GM21576 (cell line): ENCODE results near the gene OPCML.

Source experiments
- ATAC-seq: cut with Tn5 transposase; IDR thresholded peaks from one replicate; pipeline ENCODE4 v1.9.1; 2021; ENCODE audit warnings: mild to moderate bottlenecking, moderate library complexity; ENCODE audit not compliant: unreplicated experiment

Gene OPCML

GRCh38 chr11:132999516-132999915, 532.8 kb downstream of the OPCML start:
- ATAC-seq: no peak

DNA sequence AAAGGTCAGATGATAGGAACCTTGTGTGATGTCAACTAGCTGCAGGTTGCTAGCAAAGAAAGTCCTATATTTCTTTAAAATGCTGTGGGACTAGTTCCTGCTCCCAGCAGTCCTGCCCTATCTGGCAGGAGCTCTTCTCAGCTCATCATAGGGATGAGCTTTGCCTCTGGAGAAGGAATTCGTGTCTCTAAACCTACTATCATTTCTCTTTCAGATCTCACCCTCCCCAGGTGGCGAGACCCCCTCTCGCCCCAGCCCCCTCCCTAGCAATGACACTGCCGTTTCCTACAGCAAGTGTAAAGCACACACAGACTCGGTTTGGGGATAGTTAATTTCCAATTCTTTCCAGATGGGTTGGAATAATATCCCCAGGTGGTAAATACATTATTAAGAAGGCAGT, 533.3 kb downstream of the OPCML start:
- no peak for ATAC-seq

DNA sequence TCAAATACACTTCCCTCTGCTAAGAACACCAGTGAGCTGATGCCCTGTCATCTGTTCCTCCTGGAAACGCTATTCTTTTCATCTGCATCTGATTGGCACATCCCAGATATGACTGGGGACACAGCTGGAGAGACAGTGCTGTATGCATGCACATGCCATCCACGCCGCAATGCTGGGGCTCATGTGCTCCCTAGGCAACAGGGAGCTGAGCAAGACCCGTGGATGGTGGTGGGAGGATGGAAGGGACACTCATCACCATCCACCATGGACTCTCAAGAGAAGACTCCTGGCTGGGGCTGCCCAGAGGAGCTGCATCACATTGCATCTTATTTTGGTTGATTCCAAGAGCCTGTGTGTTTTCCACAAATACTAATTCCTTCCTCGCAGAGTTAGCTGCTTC, 534.9 kb downstream of the OPCML start:
- ATAC-seq: no peak

DNA sequence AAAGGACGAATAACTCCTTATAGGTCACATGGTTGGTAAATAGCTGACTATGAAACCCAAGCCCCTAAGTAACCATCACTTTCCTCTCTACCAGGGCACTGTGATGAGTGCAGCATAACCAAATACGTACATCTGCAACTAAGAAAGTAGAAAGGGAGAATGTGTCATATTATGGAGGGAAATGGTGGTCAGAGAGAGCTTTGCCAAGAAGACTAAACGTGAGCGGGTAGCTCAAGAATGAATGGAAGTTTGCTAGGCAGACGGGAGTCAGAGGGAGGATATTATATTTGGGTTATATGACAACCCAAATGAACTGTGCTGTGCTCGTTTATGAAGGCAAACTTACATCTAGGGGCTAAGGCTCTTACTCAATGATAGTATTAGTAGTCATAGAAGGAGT, 537.3 kb downstream of the OPCML start:
- ATAC-seq: no peak

GRCh38 chr11:132993991-132994502, 538.3 kb downstream of the OPCML start:
- ATAC-seq: no peak

GRCh38 chr11:132992838-132993631, 539.3 kb downstream of the OPCML start:
- ATAC-seq: no peak

- no peak for ATAC-seq
These were observed 543.9 kb downstream of the OPCML start for GRCh38 chr11:132988411-132988810.

- no peak for ATAC-seq
These were observed 544.4 kb downstream of the OPCML start for GRCh38 chr11:132987936-132988335.

DNA sequence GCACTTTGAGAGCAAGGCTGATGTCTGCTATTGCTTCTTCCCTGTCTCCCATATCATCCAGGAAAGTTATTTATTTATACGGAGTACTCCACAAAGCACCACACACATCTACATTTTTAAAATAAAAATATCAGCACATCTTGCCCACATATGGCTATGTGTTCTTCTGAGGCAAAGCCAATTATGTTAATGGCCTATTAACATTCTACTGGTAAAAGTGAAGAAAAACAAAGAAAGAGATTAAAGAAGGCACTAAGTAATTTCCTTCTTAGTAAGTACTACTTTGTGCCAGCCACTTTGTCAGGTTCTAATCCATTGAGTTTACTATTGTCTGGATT, 548.7 kb downstream of the OPCML start:
- no peak for ATAC-seq

DNA sequence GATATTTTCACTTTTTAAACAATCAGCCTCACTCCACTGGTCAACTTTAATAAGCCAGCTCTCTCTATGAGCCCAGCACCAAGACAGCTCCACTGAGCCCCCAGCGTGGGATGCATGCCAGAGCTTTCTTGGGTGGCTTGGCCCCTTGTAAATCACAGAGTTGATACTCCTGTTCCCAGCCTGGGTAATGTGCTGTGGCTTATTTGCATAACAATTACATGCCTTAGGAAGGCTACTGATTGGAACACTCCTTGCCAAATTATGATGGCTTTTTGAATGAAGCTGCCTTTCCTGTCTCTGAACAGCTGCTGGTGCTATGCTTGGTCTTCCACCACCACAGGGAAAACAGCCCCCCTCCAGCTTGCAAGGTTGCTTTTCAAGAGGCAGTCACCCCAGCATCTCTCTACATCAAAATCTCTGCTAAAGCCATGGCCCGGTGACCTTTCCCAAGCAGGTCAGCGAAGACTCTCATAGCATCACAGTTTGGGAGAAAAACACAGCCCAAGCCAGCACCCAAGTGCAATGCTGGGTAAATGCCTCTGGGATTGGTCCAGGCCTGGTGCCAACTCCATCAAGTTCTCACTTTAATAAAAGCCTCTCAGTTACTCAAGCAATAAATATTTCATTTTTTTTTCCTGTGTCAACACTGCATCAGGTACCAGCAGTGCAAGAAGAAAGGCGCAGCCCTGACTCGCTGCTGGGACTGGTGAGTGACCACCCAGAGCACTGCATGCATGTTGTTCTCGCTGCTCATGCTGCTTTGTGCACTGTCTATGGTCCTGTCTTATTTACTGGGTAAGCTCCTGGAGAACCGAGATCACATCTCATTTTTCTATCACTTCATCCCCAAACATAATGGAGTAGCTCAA, 549.3 kb downstream of the OPCML start:
- no peak for ATAC-seq

DNA sequence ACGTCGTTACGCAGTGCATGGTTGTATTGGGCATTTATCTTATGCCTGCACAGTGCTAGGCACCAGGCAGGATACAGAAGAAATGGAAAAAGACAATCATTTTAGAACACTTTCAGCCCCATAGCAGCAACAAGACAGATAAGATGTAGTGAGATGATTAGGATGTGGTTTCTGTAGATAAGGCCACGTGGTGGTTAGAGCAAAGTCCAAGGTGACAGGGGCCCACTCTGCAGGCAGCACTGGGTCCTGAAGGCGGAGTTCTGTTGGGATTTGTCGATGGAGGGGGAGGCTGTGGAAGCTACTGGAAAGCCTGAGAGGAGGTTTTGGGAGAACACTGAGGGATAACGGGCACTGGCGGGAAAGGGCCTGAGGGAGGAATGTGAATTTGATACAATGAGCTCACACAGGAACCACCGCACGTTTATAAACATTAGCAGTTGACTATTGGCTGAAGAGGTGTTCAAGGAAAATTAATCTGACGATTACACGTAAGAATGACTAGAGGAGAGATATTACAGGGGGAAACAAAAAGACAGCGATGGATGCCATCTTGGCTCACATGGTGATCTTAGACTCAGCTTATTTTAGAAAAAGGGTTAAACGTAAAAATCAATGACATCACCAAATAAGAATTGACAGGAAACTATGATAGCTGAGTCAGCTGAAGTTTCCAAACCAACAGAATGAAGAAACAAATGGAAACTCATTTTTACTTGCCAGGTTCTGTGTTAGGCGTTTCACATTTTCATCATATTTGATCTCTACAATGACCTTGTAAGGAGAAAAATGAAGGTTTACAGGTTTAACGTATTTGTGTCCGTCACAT, 551.0 kb downstream of the OPCML start:
- ATAC-seq: no peak

DNA sequence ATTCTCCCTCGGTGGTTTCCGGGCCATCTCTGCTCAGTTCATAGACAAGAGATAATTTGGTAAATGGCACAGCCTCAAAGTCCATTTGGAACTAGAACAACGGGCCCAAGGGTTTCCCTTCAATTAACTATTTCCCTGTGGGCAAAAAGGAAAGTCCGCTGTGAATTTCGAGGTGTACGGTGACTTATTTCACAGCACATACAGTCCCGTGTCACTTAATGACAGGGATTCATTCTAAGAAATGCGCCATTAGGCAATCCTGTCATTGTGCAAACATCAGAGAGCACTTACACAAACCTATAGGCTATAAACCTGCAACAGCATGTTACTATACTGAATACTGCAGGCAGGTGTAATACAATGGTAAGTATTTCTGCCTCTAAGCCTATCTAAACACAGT, 551.6 kb downstream of the OPCML start:
- no peak for ATAC-seq

DNA sequence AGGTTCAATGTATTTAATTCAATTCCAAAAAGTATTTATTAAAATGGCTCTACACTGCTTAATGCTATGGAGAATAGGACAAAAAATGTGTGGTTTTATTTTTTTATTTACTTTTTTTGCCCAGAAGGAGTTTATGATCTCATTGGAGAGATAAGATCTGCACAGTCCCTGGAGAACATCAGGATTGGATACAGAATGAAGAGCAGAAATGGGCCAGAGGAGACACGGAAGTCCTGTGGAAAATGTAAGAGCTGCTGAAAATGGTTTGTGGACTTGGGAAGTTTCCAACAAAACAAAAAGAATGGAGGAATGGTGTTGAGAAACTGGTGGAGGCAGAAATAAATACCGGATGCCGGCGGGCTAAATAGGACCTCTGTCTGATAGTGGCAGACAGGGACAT, 554.6 kb downstream of the OPCML start:
- ATAC-seq: no peak

DNA sequence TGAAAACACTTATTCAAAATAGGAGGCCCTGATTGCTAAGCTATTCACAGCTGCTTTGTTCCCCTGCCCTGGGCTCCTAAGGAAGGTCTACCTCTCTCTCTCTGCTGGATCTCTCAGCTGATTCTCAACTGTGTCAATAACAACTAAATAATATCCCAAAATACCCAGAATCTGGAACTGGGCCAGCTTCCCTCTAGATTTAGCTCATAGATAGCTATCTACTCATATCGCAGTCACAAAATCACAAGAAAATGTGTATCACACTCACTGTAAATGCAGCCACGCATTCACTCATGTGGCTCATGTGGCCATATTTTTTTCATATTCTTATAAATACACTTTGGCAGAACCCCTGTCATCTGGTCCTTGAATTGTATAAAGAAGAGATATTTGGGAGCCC, 555.1 kb downstream of the OPCML start:
- ATAC-seq: no peak

GRCh38 chr11:132976115-132976514, 556.2 kb downstream of the OPCML start:
- ATAC-seq: no peak

- no peak for ATAC-seq
These were observed 558.6 kb downstream of the OPCML start for GRCh38 chr11:132973686-132974085.

DNA sequence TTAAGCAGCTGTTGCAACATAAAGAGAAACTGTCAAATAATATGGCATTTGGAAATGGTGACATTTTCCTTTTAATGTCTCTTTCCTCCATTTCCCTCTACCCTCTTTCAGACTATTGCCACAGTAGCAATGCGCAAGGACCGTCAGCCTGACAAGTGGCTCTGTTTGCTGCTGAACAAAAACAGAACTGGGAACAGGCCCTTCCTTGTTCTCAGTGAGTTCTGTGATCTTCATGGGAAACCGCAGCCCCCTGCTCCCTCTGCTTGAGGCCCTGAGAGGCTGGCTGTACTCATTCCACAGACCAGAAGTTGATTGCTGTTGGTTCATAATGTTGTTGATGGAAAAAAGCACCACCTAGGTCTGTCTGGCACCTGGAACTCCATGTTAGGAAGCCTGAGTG, 559.7 kb downstream of the OPCML start:
- ATAC-seq: no peak

GRCh38 chr11:132971351-132971750, 561.0 kb downstream of the OPCML start:
- no peak for ATAC-seq

DNA sequence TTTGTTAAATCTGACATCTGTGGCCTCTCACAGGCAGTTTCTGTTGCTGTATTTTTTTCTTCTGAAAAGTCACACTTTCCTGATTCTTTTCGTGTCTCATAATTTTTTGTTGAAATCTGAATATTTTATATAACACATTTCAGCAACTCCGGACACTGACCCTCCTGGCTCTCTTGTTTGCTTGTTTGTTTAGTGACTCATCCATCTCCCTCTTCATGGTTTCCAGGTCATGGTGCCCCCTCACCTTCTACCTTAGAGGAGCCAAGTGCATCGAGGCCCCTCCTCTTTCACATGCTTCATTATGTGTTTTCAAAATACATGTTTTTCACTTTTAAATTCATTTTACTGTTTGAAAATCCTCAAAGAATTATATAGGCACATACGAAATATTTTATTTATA, 562.4 kb downstream of the OPCML start:
- ATAC-seq: no peak

DNA sequence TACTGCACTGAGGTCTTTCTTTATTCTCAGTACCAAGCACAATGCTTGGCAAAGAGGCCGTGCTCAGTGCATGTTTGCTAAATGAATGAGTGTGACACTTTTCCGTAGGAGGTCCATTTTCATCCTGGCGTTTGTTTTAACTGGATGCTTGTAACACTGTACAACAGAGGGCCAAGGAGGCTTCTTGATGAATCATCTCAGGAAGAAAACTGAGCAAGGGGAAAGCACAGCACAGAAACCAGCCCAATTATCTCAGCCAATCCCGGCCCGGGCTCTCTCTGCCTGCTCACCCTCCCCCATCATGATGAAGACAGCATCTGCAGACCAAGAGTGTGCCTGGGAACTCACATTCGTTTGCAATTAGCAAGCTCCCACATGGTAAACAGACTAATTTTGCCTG, 570.3 kb downstream of the OPCML start:
- ATAC-seq: no peak

- no peak for ATAC-seq
These were observed 570.8 kb downstream of the OPCML start for GRCh38 chr11:132961453-132961852.
